Epidermal melanocyte (primary cell): ENCODE data around the gene MELK.
"Not testable (repeated sequence)": the region's sequence is repeated elsewhere in the genome, so short reads cannot be mapped to it uniquely, and the experiment has no call there.

ENCODE experiments used
- DNase-seq: peaks from one replicate; pipeline ENCODE4 v3.0.0; 2011; ENCODE audit warnings: low spot score; ENCODE audit not compliant: insufficient read length

The MELK gene

GRCh38 chr9:36572515-36573418 lies at the start of gene MELK:
MELK (plus strand) TSS chr9:36572895; CDS start chr9:36581682, 8,787 bp downstream.
- DNase-seq = peak; percentile 85

DNA sequence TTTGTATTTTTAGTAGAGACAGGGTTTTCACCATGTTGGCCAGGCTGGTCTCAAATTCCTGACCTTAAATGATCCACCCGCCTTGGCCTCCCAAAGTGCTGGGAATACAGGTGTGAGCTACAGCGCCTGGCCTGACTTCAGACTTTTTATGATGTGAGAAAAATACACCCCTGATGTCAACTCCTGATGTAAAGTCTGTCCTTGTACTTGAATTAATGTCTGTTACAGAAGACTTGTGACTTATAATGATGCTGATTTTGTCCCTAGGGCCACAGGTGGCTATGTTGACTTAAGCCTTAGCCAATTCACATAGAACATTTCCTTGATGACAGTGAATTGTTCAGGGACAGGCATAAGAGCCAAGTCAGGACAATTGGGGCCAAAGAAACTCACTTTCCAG lies 42.5 kb upstream of the MELK start:
- no peak for DNase-seq

GRCh38 chr9:36532353-36532752 lies 40.3 kb upstream of the MELK start:
- DNase-seq = no peak

DNA sequence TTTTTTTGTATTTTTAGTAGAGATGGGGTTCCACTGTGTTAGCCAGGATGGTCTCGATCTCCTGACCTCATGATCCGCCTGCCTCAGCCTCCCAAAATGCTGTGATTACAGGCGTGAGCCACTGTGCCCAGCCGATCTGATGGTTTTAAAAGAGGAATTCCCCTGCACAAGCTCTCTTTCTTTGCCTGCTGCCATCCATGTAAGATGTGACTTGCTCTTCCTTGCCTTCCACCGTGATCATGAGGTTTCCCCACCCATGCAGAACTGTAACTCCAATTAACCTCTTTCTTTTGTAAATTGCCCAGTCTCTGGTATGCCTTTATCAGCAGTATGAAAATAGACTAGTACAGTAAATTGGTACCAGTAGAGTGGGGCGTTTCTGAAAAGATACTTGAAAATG lies 39.0 kb upstream of the MELK start:
- DNase-seq = not testable (repeated sequence)

DNA sequence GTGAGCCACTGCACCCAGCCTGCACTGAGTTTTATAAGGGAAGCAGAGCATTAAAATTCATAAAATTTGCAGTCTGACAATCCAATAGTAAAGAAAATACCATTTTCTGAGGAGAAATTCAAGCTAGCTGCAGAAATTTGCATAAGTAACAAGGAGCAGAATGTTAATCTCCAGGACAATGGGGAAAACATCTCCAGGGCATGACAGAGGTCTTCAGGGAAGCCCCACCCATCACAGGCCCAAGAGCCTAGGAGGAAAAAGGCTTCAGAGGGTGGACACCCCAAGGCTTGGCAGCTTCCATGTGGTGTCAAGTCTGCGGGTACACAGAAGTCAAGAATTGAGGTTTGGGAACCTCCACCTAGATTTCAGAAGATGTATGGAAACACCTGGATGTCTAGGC lies 37.6 kb upstream of the MELK start:
- no peak for DNase-seq

DNA sequence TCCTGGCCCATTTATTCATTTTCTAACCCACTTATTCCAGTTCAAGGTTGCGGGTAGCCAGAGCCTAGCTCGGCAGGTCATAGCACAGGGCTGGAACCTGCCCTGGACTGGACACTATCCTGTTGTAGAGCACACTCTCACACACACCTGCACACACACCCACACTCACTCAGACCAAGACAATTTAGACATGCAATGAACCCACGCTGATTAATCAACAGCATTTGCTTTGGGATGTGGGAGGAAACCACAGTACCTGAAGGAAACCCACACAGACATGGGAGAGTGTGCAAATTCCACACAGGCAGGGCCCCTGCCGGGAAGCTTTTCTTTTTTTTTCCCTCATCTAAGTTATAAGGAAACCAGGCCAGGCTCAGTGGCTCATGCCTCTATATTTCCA lies 34.8 kb upstream of the MELK start:
- no peak for DNase-seq

GRCh38 chr9:36542355-36542754 lies 30.3 kb upstream of the MELK start:
- no peak for DNase-seq

GRCh38 chr9:36543916-36544315 lies 28.8 kb upstream of the MELK start:
- peak; percentile 20 for DNase-seq

GRCh38 chr9:36547598-36547997 lies 25.1 kb upstream of the MELK start:
- DNase-seq = no peak

- DNase-seq = no peak
These were observed 24.2 kb upstream of the MELK start for GRCh38 chr9:36548454-36548853.

GRCh38 chr9:36550135-36550534 lies 22.6 kb upstream of the MELK start:
- DNase-seq = no peak

GRCh38 chr9:36550631-36551098 lies 22.0 kb upstream of the MELK start:
- DNase-seq = not testable (repeated sequence)

GRCh38 chr9:36551129-36551528 lies 21.6 kb upstream of the MELK start:
- DNase-seq = no peak

DNA sequence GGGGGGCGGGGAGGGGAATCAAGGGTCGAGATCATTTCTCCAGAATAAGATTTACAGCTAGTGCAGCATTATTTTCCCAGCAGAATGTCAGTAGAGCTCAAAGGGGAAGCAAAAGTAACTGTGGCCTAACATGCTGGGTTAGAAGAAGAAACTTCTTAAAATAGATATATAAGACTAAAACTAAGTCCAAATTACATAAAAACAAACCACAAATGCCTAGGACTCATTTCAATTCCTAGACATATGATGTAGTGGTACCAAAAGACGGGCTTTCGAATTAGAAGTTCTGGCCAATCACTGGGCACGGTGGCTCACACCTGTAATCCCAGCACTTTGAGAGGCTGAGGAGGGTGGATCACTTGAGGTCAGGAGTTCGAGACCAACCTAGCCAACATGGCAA lies 20.8 kb upstream of the MELK start:
- no peak for DNase-seq

DNA sequence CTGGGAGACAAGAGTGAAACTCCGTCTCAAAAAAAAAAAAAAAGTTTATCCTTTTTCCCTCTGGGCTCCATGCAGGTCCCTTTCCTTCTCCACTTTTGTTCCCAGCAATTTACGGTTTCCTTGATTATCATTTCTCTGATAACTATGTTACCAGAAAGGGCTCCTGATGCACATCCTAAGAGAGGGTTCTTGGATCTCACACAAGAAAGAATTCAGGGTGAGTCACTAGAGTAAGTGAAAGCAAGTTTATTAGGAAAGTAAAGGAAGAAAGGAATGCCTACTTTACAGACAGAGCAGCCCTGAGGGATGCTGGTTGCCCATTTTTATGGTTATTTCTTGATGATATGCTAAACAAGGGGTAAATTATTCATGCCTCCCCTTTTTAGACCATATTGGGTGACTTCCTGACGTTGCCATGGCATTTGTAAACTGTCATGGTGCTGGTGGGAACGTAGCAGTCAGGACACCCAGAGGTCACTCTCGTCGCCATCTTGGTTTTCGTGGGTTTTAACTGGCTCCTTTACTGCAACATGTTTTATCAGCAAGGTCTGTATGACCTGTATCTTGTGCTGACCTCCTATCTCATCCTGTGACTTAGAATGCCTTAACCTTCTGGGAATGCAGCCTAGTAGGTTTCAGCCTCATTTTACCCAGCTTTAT lies 13.5 kb upstream of the MELK start:
- no peak for DNase-seq

- no peak for DNase-seq
These were observed 11.9 kb upstream of the MELK start for GRCh38 chr9:36560771-36561170.

DNA sequence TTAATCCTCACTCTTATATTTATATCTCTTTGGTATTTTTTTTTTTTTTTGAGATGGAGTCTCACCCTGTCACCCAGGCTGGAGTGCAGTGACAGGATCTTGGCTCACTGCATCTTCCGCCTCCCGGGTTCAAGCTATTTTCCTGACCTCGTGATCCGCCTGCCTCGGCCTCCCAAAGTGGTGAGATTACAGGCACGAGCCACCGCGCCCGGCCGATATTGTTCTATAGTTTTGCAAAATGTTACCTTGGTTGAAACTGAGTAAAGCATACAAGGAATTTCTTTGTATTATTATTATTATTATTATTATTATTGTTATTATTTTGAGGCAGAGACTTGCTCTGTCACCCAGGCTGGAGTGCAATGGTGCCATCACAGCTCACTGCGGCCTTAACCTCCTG lies 9.9 kb upstream of the MELK start:
- not testable (repeated sequence) for DNase-seq

DNA sequence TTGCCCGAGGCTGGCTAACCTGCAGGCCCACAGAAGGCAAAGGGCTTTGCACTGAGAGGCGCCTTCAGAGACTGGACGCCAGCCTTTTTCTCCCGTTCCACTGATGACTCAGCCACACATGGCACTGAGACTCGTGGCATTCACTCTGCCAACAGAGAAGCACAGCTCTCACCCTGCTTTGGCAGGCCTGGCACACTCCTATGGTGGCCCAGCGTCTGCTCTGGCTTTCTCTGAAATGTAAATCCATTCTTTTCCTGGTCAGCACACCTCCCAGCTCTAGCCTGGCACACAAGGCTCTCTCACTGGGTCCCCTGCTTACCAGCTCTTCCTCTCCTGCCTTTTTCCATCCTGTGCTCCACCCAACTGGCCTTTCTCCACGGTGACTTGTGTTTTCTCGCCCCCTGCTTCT lies 5.9 kb upstream of the MELK start:
- peak; percentile 56 for DNase-seq

DNA sequence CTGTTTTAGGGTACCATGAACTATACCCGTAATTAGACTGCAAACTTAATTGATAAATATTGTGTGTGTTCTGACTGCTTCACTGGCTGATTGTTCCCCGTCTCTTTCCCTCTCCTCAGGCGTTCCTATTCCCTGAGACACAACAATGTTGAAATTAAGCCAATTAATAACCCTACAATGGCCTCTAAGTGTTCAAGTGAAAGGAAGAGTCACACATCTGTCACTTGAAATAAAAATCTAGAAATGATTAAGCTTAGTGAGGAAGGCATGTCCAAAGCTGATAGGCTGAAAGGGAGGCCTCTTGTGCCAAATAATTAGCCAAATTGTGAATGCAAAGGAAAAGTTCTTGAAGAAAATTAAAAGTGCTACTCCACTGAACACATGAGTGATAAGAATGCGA lies 4.0 kb upstream of the MELK start:
- not testable (repeated sequence) for DNase-seq

DNA sequence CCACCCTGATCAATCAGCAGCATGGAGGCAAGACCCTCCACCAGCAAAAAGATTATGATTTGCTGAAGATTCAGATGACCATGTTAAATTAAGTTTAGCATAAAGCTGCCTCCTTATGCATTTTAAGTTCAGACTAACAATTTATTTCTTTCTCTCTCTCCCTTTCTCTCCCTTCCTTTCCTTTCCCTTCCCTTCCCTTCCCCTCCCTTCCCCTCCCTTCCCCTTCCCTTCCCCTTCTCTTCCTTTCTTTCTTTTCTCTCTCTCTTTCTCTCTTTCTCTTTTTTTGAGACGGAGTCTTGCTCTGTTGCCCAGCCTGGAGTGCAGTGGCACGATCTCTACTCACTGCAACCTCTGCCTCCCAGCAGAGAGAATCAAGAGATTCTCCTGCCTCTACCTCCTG lies 1.4 kb upstream of the MELK start:
- DNase-seq = no peak

- DNase-seq = not testable (repeated sequence)
These were observed 1.4 kb downstream of the MELK start for GRCh38 chr9:36574045-36574444.

- DNase-seq = no peak
These were observed 2.8 kb downstream of the MELK start for GRCh38 chr9:36575411-36575882.
